SHP77 treated with DMSO at 0.1 percent for 48 hours (cell line): ENCODE results near the gene DUSP28.
A peak's percentile ranks its signal among the peaks of the same experiment; 100 is the strongest.

Experiments used
- DNase-seq: peaks from one replicate; lab custom pipeline; 2025; lab: John Stamatoyannopoulos, UW

The DUSP28 gene

GRCh38 chr2:240586919-240587800 is 27.0 kb downstream of the DUSP28 start:
- peak; percentile 17 for DNase-seq

- no peak for DNase-seq
Measured at GRCh38 chr2:240588006-240588655, 28.0 kb downstream of the DUSP28 start.

- DNase-seq: no peak
Measured at GRCh38 chr2:240588669-240589068, 28.5 kb downstream of the DUSP28 start.

- no peak for DNase-seq
Measured at GRCh38 chr2:240589375-240589774, 29.2 kb downstream of the DUSP28 start.

- no peak for DNase-seq
Measured at GRCh38 chr2:240589850-240590525, 29.8 kb downstream of the DUSP28 start.

GRCh38 chr2:240590681-240591111 is 30.5 kb downstream of the DUSP28 start:
- DNase-seq: no peak

GRCh38 chr2:240591226-240591625 is 31.1 kb downstream of the DUSP28 start:
- no peak for DNase-seq

- no peak for DNase-seq
Measured at GRCh38 chr2:240591784-240592183, 31.6 kb downstream of the DUSP28 start.

GRCh38 chr2:240593026-240593702 is 33.0 kb downstream of the DUSP28 start:
- no peak for DNase-seq

GRCh38 chr2:240593703-240594451 is 33.7 kb downstream of the DUSP28 start:
- no peak for DNase-seq

- DNase-seq: no peak
Measured at GRCh38 chr2:240594511-240595380, 34.6 kb downstream of the DUSP28 start.

- DNase-seq: no peak
Measured at GRCh38 chr2:240595381-240596079, 35.4 kb downstream of the DUSP28 start.

GRCh38 chr2:240596080-240596460 is 35.9 kb downstream of the DUSP28 start:
- no peak for DNase-seq

GRCh38 chr2:240596491-240596931 is 36.4 kb downstream of the DUSP28 start:
- no peak for DNase-seq

- DNase-seq: no peak
Measured at GRCh38 chr2:240597054-240597418, 36.9 kb downstream of the DUSP28 start.

- DNase-seq: no peak
Measured at GRCh38 chr2:240597419-240598181, 37.4 kb downstream of the DUSP28 start.

GRCh38 chr2:240598311-240598911 is 38.3 kb downstream of the DUSP28 start:
- no peak for DNase-seq

- DNase-seq: no peak
Measured at GRCh38 chr2:240599141-240599583, 39.0 kb downstream of the DUSP28 start.
